GM19240 (cell line): ENCODE data around the gene SLC2A4RG.
A peak's percentile ranks its signal among the peaks of the same experiment; 100 is the strongest.

ENCODE experiments used
- DNase-seq: peaks from one replicate; pipeline ENCODE4 v3.0.0; 2011; ENCODE audit warnings: low spot score; ENCODE audit not compliant: insufficient read length

SLC2A4RG gene

DNA sequence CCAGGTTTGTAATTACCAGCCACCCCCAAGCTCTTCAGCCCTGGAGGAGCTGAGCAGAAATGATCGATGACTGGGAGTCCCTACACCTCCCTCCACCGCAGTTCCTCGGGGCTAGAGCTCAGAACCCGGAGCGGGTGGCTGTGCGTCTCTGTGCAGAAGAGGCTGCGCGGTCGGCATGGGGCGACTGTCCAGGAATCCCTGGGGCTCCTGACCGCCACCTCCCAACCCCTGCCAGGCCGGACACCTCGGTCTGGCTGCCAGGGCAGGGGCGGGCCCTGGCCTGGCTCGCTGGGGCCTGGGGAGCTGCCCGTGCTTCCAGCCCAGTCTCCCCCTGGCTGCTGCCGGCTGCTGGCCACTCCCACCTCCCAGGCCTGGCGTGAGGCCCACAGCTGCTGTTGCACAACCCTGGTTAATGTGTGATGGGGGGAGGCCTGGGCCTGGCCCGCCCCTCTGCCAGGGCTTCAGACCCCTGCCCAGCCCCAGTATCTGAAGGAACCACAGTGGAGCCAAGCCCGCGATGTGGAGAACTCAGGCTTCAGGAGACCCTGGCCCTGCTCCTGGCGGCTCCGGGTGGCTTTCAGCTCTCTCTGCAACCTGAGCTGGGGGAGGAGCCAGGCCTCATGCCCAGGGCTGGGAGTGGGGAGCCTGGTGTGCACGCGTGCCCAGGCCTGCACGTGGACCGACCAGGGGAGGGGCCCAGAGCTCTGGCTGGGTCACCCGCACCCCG is 1.2 kb downstream of the SLC2A4RG start:
- DNase-seq, result peak; percentile 77

- DNase-seq, result no peak
Observed at GRCh38 chr20:63741354-63741675, 1.7 kb downstream of the SLC2A4RG start.

GRCh38 chr20:63741676-63742380 is 2.3 kb downstream of the SLC2A4RG start:
- no peak for DNase-seq

DNA sequence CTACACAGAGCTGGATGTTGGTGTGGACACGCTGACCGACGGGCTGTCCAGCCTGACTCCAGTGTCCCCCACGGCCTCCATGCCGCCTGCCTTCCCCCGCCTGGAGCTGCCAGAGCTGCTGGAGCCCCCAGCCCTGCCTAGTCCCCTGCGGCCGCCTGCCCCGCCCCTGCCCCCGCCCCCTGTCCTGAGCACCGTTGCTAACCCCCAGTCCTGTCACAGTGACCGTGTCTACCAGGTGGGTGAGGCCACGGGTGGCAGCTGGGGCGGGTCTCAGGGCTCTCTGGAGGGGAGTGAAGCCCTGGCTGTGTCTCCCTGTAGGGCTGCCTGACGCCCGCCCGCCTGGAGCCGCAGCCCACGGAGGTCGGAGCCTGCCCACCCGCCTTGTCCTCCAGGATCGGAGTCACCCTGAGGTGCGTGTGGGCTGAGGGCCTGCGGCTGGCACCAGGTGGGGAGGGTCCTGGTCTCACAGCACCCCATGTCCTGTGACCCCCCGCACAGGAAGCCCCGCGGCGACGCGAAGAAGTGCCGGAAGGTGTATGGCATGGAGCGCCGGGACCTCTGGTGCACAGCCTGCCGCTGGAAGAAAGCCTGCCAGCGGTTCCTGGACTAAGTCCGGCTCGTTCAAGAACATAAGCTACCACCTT is 2.9 kb downstream of the SLC2A4RG start:
- no peak for DNase-seq

DNA sequence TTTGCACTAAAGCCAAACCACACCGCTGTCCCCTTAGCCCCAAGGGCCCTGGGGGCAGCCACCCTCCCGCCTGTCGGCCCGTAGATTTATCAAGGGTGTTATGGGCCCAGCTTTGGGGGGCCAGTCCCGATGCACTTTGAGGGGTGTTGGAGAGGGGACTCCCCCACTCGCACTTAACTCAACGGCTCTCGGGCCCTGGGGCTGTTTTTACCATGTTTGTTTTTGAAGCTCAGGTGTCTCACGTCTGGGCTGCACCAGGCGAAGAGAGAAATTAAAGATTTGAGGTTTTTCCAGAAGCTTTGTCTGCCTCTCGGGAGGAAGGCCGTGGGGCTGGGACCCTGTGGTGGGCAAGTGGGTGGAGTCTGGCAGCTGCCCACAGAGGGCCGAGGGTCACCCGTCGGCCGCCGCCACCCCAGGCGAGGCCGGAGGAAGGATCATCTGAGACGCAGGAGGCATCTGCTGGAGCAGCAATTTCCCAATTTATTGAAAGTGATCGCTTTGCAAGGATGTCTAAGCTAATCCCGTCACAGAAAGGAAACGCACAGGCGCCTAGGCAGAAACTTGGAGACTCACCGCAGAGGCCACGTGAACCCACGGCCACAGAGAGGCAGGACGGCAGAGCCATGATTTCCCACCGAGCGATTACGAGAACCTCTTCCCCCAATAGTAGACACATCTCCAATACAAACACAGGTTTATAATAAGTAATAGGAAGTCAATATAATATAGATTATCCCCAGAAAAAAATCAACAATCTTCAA is 3.8 kb downstream of the SLC2A4RG start:
- no peak for DNase-seq

DNA sequence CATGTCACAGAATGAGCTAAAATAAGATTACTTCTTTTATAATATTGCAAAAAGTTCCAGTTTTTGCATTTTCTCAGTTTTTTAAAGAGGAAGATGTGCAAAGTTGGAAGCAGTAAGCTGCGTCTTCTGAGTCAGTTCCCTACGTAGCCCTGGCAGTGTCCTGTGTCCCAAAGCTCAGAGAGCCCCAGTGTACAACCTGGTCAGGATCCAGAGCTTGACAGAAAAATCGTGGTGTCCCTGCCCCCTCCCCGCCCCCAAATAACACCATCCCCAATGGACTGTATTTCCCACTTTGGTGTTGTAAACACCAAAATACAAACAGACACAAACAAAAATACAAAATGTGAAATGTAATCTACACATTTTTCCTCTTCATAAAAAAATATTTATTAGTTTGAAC is 4.6 kb downstream of the SLC2A4RG start:
- no peak for DNase-seq

- DNase-seq, result no peak
Observed at GRCh38 chr20:63744574-63745423, 5.2 kb downstream of the SLC2A4RG start.

DNA sequence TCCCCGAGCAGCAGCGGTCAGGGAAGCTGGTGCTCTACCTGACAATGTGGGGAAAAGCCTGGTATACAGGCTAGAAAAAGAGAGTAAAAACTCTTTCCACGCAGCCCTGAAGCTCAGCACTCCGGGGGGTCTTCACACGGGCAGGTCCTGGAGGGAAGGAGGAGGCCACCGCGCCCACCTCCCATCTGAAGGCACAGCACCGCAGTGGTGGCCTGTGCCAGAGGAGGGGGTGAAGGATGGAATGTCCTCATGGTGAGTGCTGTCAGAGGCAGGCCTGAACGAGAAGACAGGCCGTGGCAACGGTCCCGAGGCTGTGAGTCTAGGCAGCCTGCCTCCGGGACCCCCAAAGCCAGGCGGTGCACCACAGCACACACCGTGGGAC is 5.8 kb downstream of the SLC2A4RG start:
- no peak for DNase-seq

DNA sequence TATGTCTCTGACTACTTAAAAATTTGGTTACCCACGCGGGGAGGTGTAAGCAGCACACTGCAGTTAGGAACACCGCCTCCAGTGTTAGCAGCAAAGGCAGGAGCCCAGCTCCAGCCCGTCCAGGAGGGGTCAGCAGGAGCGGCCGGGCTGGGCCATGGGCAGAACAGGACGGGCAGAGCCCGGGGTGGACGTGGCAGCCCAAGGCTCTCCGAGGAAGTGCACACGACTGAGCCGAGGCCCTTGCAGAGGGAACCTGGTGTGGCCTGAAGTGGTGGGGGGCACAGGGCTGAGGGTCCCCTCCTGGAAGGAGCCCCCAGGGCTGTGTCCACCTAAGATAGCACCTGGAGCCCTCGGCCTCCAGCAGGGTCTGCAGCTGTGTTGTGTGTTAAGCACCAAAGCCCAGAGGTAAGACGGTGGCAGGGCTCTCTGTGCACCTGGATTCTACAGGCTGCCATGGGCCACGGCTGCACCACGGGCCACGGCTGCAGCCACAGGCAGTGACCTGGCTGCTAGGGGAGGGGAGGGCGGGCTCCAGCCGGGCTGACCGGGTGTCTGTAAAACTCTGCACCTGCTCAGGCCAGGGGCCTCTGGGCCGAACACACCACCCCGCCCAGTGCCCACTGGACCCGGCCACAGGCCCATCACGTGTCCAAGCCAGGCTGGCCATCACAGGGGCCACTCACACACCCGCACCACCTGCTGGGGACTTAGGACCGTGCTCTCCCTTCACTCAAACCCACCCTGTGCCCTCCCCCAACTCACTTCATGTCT is 6.6 kb downstream of the SLC2A4RG start:
- DNase-seq, result no peak

DNA sequence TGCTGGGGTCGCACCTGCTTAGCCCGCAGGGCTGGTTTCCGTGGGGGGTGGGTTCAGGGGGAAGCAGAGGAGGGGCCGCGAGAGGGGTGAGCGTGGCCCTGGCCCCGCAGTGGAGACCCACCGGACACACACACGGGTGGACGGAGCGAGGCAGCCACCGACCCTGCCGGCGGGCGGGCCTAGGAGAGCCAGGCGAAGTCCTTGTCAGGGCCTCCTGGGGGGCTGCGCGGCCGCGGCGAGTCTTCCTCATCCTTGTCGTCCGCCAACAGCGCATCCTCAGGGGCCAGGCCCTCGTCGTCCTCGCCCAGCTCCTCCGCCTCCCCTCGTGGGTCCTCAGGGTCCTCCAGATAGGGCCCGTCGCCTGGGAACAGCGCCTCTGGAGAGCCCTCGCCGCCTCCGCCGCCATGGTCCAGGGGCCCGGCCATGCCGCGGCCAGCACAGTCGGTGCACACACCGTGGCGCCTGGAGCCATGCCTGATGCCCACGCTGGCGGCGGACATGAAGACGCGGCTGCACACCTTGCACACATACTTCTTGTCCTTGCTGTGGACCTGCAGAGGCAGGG is 7.3 kb downstream of the SLC2A4RG start:
- no peak for DNase-seq

GRCh38 chr20:63747622-63748069 is 8.1 kb downstream of the SLC2A4RG start:
- DNase-seq, result no peak

- DNase-seq, result no peak
Observed at GRCh38 chr20:63748070-63748933, 8.7 kb downstream of the SLC2A4RG start.

DNA sequence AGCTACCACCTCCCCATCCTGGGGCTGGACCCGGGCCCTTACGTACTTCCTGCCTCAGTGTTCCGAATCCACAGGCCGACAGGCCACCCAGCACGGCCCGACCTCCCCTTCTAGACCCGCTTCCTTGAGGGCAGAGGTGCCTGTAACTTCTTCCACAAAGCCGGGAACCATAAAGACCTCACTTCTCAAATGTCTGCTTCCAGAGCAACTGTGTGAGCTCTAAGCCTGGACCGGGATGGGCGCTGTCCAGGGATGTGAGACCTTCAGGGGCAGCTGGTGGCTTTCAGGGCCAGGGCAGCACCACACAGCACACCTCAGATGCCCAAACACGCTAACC is 9.3 kb downstream of the SLC2A4RG start:
- no peak for DNase-seq

GRCh38 chr20:63749597-63750508 is 10.3 kb downstream of the SLC2A4RG start:
- no peak for DNase-seq

- no peak for DNase-seq
Observed at GRCh38 chr20:63750807-63751470, 11.4 kb downstream of the SLC2A4RG start.

DNA sequence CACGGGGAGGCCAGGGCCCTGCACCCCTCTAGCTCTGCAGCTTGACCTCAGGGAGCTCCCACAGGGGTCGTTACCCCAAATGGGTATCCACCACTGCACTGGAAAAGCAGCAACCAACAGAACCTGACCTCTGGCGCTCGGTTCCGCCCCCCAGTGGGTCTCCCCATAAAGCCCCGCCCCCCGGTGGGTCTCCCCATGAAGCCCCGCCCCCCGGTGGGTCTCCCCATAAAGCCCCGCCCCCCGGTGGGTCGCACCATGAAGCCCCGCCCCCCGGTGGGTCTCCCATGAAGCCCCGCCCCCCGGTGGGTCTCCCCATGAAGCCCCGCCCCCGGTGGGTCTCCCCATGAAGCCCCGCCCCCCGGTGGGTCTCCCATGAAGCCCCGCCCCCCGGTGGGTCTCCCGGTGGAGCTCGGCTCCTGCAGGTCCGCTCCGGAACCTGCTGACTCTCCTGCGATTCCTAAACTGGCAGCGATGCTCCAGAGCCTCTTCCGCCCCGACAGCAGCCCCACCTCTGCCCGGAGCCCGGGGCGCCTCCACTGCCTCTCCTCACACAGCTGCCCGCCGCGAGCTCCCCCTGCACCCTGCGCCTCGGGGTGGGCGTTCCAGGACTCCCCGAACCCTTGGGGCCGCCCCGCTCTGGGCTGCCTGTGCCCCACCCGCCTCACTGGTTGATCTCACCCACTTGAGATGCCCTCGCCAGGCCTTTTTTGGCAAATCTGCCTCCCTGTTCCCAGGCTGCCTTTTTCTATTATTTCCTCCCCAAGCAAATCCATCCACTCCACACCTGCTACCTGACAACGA is 12.1 kb downstream of the SLC2A4RG start:
- DNase-seq, result no peak
